K562 (cell line): ENCODE measurements around the gene LDAF1. TPM values are rescaled to one million over a fixed set of nuclear protein-coding genes. Genes with fewer than 3 reads are reported as not detected.

Experiments used
- ATAC-seq: fragments of 200-7000 bp; cut with Tn5 transposase; 3 replicates; pipeline ENCODE4 v1.9.1; 2020; ENCODE audit warnings: moderate library complexity
- BruUV-seq: library from RNA; stranded (reverse); fragments of 400-500 nt; replicated peaks from 2 replicates; lab custom pipeline; 2021; lab: Mats Ljungman, UMichigan
- CTCF ChIA-PET: fragments of 300-600 bp; formaldehyde crosslinking; extraction: SDS; loops from one replicate; lab custom pipeline; 2021; ENCODE audit warnings: low intra/inter-chr PET ratio; lab: Yijun Ruan, JAX
- POLR2A ChIA-PET: fragments of 300-600, 350-650 bp; sonication (Branson Sonifier 250); formaldehyde crosslinking; extraction: SDS; loops from one replicate; lab custom pipeline; 2021; ENCODE audit warnings: antibody characterized with exemption, inconsistent platforms; lab: Yijun Ruan, JAX
- DNase-seq, 4 experiments: peaks; one replicate each; pipeline versions ENCODE4 v3.0.0 to v3.0.0-alpha.2; 2011 to 2018; ENCODE audit warnings: low spot score in 3 of 4, mixed read lengths in 3 of 4; ENCODE audit errors: extremely low read depth in 1 of 4
- FAIRE-seq: peaks from 2 replicates; lab custom pipeline; 2011; peaks lifted over from hg19 to GRCh38; lab: Jason Lieb, UNC
- H2AFZ ChIP-seq: 2 replicates; pipeline ENCODE4 v1.6.0; 2011; ENCODE audit warnings: low read depth, low read length, control low read depth, inconsistent platforms
- H3K27ac ChIP-seq: fragments of 200-600 bp; 3 replicates; pipeline ENCODE4 v1.8.0; 2011; ENCODE audit warnings: low read depth, mild to moderate bottlenecking, control low read depth, inconsistent platforms, low read length, moderate library complexity, mixed read lengths; ENCODE audit errors: extremely low read depth
- H3K27me3 ChIP-seq, 2 experiments: fragments of 300-600 bp in 1 of 2; 2 replicates in 1 of 2; 3 replicates in 1 of 2; pipeline versions ENCODE4 v1.6.0 to v1.8.0; 2011; ENCODE audit warnings: inconsistent platforms in 2 of 2, low read length in 2 of 2, mild to moderate bottlenecking in 1 of 2, mixed read lengths in 1 of 2, moderate library complexity in 1 of 2; ENCODE audit not compliant: control insufficient read depth in 2 of 2, insufficient read depth in 2 of 2
- H3K36me3 ChIP-seq: fragments of 300-600 bp; 3 replicates; pipeline ENCODE4 v1.8.0; 2011; ENCODE audit warnings: mild to moderate bottlenecking, low read length, inconsistent platforms; ENCODE audit not compliant: control insufficient read depth, insufficient read depth
- H3K4me1 ChIP-seq, 2 experiments: fragments of 200-600 bp in 1 of 2; replicated peaks in 1 of 2; 2 replicates in 1 of 2; 3 replicates in 1 of 2; pipeline versions ENCODE4 v1.5.1 to v1.8.0; 2011; ENCODE audit warnings: inconsistent platforms in 2 of 2, low read length in 2 of 2, mild to moderate bottlenecking in 1 of 2, mixed read lengths in 1 of 2, moderate library complexity in 1 of 2; ENCODE audit not compliant: control insufficient read depth in 2 of 2, insufficient read depth in 2 of 2
- H3K4me2 ChIP-seq: 2 replicates; pipeline ENCODE4 v1.6.1; 2011; ENCODE audit warnings: low read length, control low read depth, inconsistent platforms, mixed read lengths; ENCODE audit not compliant: insufficient read depth
- H3K4me3 ChIP-seq: fragments of 200-600 bp; sonication (generic), shearing (Covaris generic); 2 replicates; pipeline ENCODE4 v1.5.1; 2016; ENCODE audit warnings: control low read depth, inconsistent platforms
- H3K79me2 ChIP-seq: fragments of 200-600 bp; 3 replicates; pipeline ENCODE4 v1.8.0; 2011; ENCODE audit warnings: low read length, inconsistent platforms; ENCODE audit not compliant: control insufficient read depth, insufficient read depth
- H3K9ac ChIP-seq, 2 experiments: 2 replicates each; pipeline versions ENCODE4 v1.6.0 to v1.6.1; 2011; ENCODE audit warnings: low read depth in 2 of 2, low read length in 2 of 2, control low read depth in 1 of 2, inconsistent platforms in 1 of 2, mild to moderate bottlenecking in 1 of 2, mixed read lengths in 1 of 2; ENCODE audit not compliant: insufficient read depth in 1 of 2
- H3K9me1 ChIP-seq: one replicate; pipeline ENCODE4 v1.6.0; 2011; ENCODE audit warnings: inconsistent platforms, mild to moderate bottlenecking, low read length, moderate library complexity; ENCODE audit not compliant: control insufficient read depth, insufficient read depth
- H3K9me3 ChIP-seq: replicated peaks from 2 replicates; pipeline ENCODE4 v1.5.1; 2011; ENCODE audit warnings: low read depth, low read length, inconsistent platforms; ENCODE audit not compliant: control insufficient read depth, insufficient read depth
- H4K20me1 ChIP-seq: replicated peaks from 2 replicates; pipeline ENCODE4 v1.6.1; 2011; ENCODE audit warnings: low read length, inconsistent platforms, mixed read lengths; ENCODE audit not compliant: control insufficient read depth, insufficient read depth
- CCNT2 ChIP-seq: IDR thresholded peaks from 2 replicates; pipeline ENCODE4 v1.6.1; 2011; ENCODE audit warnings: borderline replicate concordance, low read depth, mild to moderate bottlenecking, moderate library complexity, mixed read lengths, low read length; ENCODE audit not compliant: insufficient read length; ENCODE audit errors: extremely low read depth
- ETV1 ChIP-seq: fragments of 450-650 bp; conservative IDR thresholded peaks from 2 replicates; pipeline ENCODE4 v1.6.1; 2016; ENCODE audit warnings: missing genetic modification characterization, control low read depth, low read depth, missing compliant biosample characterization
- HMGN3 ChIP-seq: IDR thresholded peaks from 2 replicates; pipeline ENCODE4 v1.6.1; 2011; ENCODE audit warnings: borderline replicate concordance, low read depth, mild to moderate bottlenecking, mixed read lengths, low read length; ENCODE audit not compliant: insufficient read length; ENCODE audit errors: extremely low read depth
- IRF9 ChIP-seq: fragments of 450-650 bp; IDR thresholded peaks from 2 replicates; pipeline ENCODE4 v1.6.1; 2016; ENCODE audit warnings: missing biosample characterization, missing genetic modification characterization
- MAZ ChIP-seq, 2 experiments: fragments of 450-650 bp in 1 of 2; sonication (generic) in 1 of 2; formaldehyde crosslinking; IDR thresholded peaks in 1 of 2; conservative IDR thresholded peaks in 1 of 2; 2 replicates each; pipeline versions ENCODE4 v1.4.0 to v1.5.0; 2020; ENCODE audit warnings: mild to moderate bottlenecking in 1 of 2, missing genetic modification reagents in 1 of 2
- MTF1 ChIP-seq: fragments of 250-450 bp; sonication (Bioruptor Pico); IDR thresholded peaks from 2 replicates; pipeline ENCODE4 v1.9.0; 2021; ENCODE audit warnings: moderate library complexity, mild to moderate bottlenecking, inconsistent platforms, borderline replicate concordance
- NCOA1 ChIP-seq: fragments of 450-650 bp; IDR thresholded peaks from 2 replicates; pipeline ENCODE4 v1.6.1; 2016; ENCODE audit warnings: low read depth
- PBX2 ChIP-seq, 2 experiments: IDR thresholded peaks in 1 of 2; conservative IDR thresholded peaks in 1 of 2; 2 replicates each; pipeline ENCODE4 v1.6.1; 2016; ENCODE audit warnings: low read depth in 2 of 2, mild to moderate bottlenecking in 1 of 2, missing compliant biosample characterization in 1 of 2, missing genetic modification characterization in 1 of 2, moderate library complexity in 1 of 2
- POLR2G ChIP-seq: fragments of 200-400 bp; formaldehyde crosslinking; IDR thresholded peaks from 2 replicates; pipeline ENCODE4 v1.6.1; 2017; ENCODE audit warnings: low read depth, mild to moderate bottlenecking, antibody characterized with exemption, low read length, moderate library complexity
- RHOXF2B ChIP-seq: fragments of 250-450 bp; sonication (Bioruptor Pico); conservative IDR thresholded peaks from 2 replicates; pipeline ENCODE4 v1.5.1; 2021
- RNF2 ChIP-seq: sonication (generic); IDR thresholded peaks from 2 replicates; pipeline ENCODE4 v1.6.1; 2016
- SETDB1 ChIP-seq: IDR thresholded peaks from one replicate; pipeline ENCODE4 v1.6.1; 2012; ENCODE audit warnings: low read length, control low read depth, inconsistent platforms
- SNAPC5 ChIP-seq: fragments of 250-450 bp; sonication (Bioruptor Pico); IDR thresholded peaks from 2 replicates; pipeline ENCODE4 v1.8.0; 2021; ENCODE audit warnings: moderate library complexity, mild to moderate bottlenecking, inconsistent platforms
- U2AF1 ChIP-seq: fragments of 200-400 bp; formaldehyde crosslinking; optimal IDR thresholded peaks from 2 replicates; pipeline ENCODE3; 2017; ENCODE audit warnings: mild to moderate bottlenecking, low read depth, low read length, moderate library complexity
- ZNF445 ChIP-seq: fragments of 250-450 bp; sonication (Bioruptor Pico); IDR thresholded peaks from 2 replicates; pipeline ENCODE4 v1.4.0; 2020; ENCODE audit warnings: low read depth, mild to moderate bottlenecking, moderate library complexity
- ZNF655 ChIP-seq: fragments of 250-450 bp; sonication (Bioruptor Pico); IDR thresholded peaks from 2 replicates; pipeline ENCODE4 v1.5.0; 2021
- ZZZ3 ChIP-seq: fragments of 450-650 bp; IDR thresholded peaks from 2 replicates; pipeline ENCODE4 v1.6.1; 2016; ENCODE audit warnings: antibody characterized with exemption, mild to moderate bottlenecking, moderate library complexity
- WGBS: fragments of 100-300 bp; shearing (Covaris generic); methylation state at CpG from one replicate; pipeline ENCODE4 v1.1.6; 2016; ENCODE audit warnings: low coverage, mixed read lengths; ENCODE audit not compliant: insufficient coverage; ENCODE audit errors: missing lambda C conversion rate; 5-methylcytosine and 5-hydroxymethylcytosine counted together
- in situ Hi-C: fragments of 300-500 bp; cut with MboI; formaldehyde crosslinking; loops from 4 replicates; pipeline ENCODE4 v1.15.0; 2018; ENCODE audit warnings: inconsistent platforms, mixed read lengths
- intact Hi-C: fragments of 100-400 bp; cut with micrococcal nuclease; formaldehyde crosslinking; loops from 2 replicates; pipeline ENCODE4 v1.14.2; 2022
- polyA plus RNA-seq, 8 experiments: library from polyadenylated mRNA; depleted of rRNA in 4 of 8; stranded (reverse) in 5 of 8; unstranded in 3 of 8; fragments of >200 nt; fragmentation: Nextera tagmentation in 2 of 8; fragmentation: Illumina TruSeq in 1 of 8; extraction: Ambion mirVana in 2 of 8; extraction: Trizol in 1 of 8; gene quantifications; 2 replicates each; pipeline versions ENCODE4 v1.2.1 to v1.2.3, GENCODE V29; 2011 to 2014; ENCODE audit warnings: inconsistent platforms in 1 of 8, missing spikeins in 1 of 8
- total RNA-seq, 7 experiments: library from RNA; depleted of rRNA in 6 of 7; stranded (reverse); fragments of >200 nt in 6 of 7; fragmentation: Illumina TruSeq in 2 of 7; extraction: Trizol in 2 of 7; gene quantifications; 2 replicates each; pipeline versions ENCODE4 v1.2.1 to v1.2.3, GENCODE V29; 2011 to 2021; ENCODE audit warnings: low replicate concordance in 1 of 7

Gene LDAF1
- total and polyA plus RNA-seq, 9 of the 15 experiments (the other 6 are each of a cell fraction or from before 2014, with no cell fraction given): 7.0 to 20.1 (median 12.5) TPM

GRCh38 chr16:21203155-21203797 is 44.8 kb downstream of the LDAF1 start:
- BruUV-seq: no TSS peak
- H3K27ac ChIP-seq: no peak overlapping the region
- ATAC-seq (no peak), DNase-seq (no peak), FAIRE-seq (no peak)
- H3K4me3 ChIP-seq: no peak overlapping the region
- H4K20me1 ChIP-seq: no peaks in the 10 kb centered on the region
- in situ Hi-C loops (no loop called here), intact Hi-C loops (no loop called here)
- no peaks in the 10 kb centered on the region; a peak in 2 of 5 replicates for H3K4me1 ChIP-seq
- no peaks in the 10 kb centered on the region for H3K79me2 ChIP-seq
- no peak overlapping the region for H3K9ac ChIP-seq
- H3K36me3 ChIP-seq: no peaks in the 10 kb centered on the region
- ChIA-PET CTCF (no interaction called here), POLR2A (no interaction called here)
- no peak overlapping the region for H2AFZ ChIP-seq
- H3K9me1 ChIP-seq: no peaks in the 10 kb centered on the region
- 1% methylated on average over 7 of the region's 7 CpGs for WGBS
- H3K27me3 ChIP-seq: peaks cover 16 to 48% of the 10 kb centered on the region in 2 experiments
- no peak overlapping the region for H3K4me2 ChIP-seq
- H3K9me3 ChIP-seq: no peaks in the 10 kb centered on the region
- TF ChIP-seq IRF9 (no peak), POLR2G (no peak), RNF2 (peak; percentile 29; the same call in 1 of the 2 replicates), RHOXF2B (no peak), PBX2 (CRISPR knock-in tag; IDR thresholded peaks at IDR 0.05; ENCODE audit: low read depth) (no peak), PBX2 (tag; conservative IDR thresholded peaks at IDR 0.05; ENCODE audit: low read depth) (peak; percentile 78), ZNF445 (CRISPR knock-in tag) (no peak), MTF1 (CRISPR knock-in tag) (no peak), SNAPC5 (CRISPR knock-in tag) (no peak), ETV1 (peak; percentile 82), CCNT2 (no peak), U2AF1 (no peak), SETDB1 (no peak), ZZZ3 (no peak), NCOA1 (no peak), ZNF655 (CRISPR knock-in tag) (no peak), MAZ (CRISPR knock-in tag; conservative IDR thresholded peaks at IDR 0.05 in 1 of 2, IDR thresholded peaks at IDR 0.05 in 1 of 2) (no peak), HMGN3 (no peak)
